WERI-Rb-1 (cell line): ENCODE data around the gene NGF.

Experiments
- DNase-seq: peaks from one replicate; pipeline ENCODE4 v3.0.0-alpha.2; 2020
- H3K27ac ChIP-seq: fragments of 250-450 bp; sonication (Bioruptor Pico); 2 replicates; pipeline ENCODE4 v1.5.1; 2020; ENCODE audit warnings: mild to moderate bottlenecking, moderate library complexity
- H3K27me3 ChIP-seq: fragments of 250-450 bp; sonication (Bioruptor Pico); 2 replicates; pipeline ENCODE4 v1.5.1; 2021; ENCODE audit warnings: mild to moderate bottlenecking, low read depth, moderate library complexity; ENCODE audit not compliant: insufficient read depth, severe bottlenecking
- H3K36me3 ChIP-seq: fragments of 250-450 bp; sonication (Bioruptor Pico); 2 replicates; pipeline ENCODE4 v1.5.1; 2020; ENCODE audit warnings: mild to moderate bottlenecking, moderate library complexity
- H3K4me3 ChIP-seq: 2 replicates; pipeline ENCODE4 v1.5.1; 2011; ENCODE audit warnings: low read depth, mild to moderate bottlenecking, control low read depth, low read length
- H3K9me3 ChIP-seq: fragments of 250-450 bp; sonication (Bioruptor Pico); 2 replicates; pipeline ENCODE4 v1.5.1; 2021; ENCODE audit warnings: mild to moderate bottlenecking, moderate library complexity; ENCODE audit not compliant: severe bottlenecking
- TF ChIP-seq, protein P1 (sequence below): IDR thresholded peaks from 2 replicates; pipeline ENCODE4 v1.5.1; 2011; ENCODE audit warnings: low read depth, mild to moderate bottlenecking, control low read depth, inconsistent platforms, low read length

The NGF gene

DNA sequence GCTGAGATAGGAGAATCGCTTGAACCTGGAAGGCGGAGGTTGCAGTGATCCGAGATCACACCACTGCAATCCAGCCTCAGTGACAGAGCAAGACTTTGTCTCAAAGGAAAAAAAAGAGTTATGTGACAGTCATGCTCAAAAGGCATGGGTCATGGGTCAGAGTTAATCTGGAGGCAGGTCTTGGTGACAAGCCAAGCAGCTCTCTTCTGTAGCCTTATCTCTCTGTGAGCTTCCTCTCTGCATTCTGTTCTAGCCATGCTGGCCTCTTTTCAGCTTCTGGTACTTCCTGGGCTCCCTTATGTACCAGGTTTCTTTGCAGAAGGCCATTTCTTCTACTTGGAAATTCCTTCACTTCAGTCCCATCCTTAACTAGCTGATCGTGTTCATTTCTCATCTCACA, 63.6 kb downstream of the NGF start:
- no peak for DNase-seq
- no peak overlapping the region for H3K4me3 ChIP-seq
- peaks cover 5% of the 10 kb centered on the region for H3K9me3 ChIP-seq
- TF ChIP-seq, protein P1, sequence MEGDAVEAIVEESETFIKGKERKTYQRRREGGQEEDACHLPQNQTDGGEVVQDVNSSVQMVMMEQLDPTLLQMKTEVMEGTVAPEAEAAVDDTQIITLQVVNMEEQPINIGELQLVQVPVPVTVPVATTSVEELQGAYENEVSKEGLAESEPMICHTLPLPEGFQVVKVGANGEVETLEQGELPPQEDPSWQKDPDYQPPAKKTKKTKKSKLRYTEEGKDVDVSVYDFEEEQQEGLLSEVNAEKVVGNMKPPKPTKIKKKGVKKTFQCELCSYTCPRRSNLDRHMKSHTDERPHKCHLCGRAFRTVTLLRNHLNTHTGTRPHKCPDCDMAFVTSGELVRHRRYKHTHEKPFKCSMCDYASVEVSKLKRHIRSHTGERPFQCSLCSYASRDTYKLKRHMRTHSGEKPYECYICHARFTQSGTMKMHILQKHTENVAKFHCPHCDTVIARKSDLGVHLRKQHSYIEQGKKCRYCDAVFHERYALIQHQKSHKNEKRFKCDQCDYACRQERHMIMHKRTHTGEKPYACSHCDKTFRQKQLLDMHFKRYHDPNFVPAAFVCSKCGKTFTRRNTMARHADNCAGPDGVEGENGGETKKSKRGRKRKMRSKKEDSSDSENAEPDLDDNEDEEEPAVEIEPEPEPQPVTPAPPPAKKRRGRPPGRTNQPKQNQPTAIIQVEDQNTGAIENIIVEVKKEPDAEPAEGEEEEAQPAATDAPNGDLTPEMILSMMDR = no peak
- H3K27ac ChIP-seq = no peak overlapping the region
- no peaks in the 10 kb centered on the region for H3K36me3 ChIP-seq
- H3K27me3 ChIP-seq = no peaks in the 10 kb centered on the region

DNA sequence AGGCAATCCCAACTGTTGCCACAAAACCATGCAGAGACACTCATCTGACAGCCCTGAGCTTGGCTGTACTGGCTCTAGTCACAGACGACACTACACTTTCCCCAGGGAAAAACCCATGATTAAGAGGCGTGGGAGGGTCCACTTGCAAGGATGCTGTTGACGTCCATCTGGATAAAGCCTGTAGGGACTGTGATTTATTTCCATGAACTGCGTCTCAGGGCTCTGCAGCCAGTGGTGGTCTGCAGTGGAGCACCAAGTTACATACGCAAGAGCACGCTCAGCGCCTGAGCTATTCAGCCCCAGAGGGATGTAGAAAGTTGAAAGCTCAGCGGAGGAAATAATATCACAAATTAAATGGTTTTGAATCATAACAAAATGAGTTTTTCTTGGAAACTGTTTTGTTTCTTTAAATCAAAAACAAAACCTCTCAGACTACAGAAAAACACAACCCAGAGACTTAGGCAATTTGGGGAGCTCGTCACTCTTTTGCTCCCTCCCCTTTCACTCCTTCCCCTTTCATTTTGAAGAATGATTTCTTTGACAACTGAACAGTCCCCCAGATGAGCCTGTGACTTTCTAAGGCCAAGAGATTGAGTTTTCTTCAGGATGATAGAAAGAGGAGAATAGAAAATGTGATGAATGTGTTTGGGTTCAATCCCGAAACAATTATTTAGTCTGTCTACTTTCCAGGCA, 71.2 kb downstream of the NGF start:
- no peak for DNase-seq
- H3K27me3 ChIP-seq = no peaks in the 10 kb centered on the region
- no peak overlapping the region for H3K27ac ChIP-seq
- no peaks in the 10 kb centered on the region for H3K9me3 ChIP-seq
- no peaks in the 10 kb centered on the region for H3K36me3 ChIP-seq
- H3K4me3 ChIP-seq = no peak overlapping the region
- TF ChIP-seq, protein P1 = no peak

DNA sequence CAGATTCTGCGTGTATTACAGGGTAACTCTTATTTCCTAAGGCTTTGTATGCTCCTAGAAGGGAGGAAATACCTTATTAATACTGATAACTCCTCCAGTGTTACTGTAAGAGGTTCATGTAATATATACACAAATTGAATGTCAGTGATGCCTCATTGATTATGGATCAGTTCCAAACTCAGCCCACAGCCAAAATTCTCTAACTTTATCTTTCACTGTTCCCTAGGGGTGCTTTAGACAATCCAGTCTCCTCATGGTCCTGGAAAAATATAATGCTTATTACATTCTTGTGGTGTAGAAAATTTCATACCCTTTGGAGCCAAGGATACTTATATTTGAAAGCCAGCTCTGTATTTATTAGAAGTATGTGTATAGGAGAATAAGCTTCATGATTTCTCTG, 73.0 kb downstream of the NGF start:
- H3K27me3 ChIP-seq = no peaks in the 10 kb centered on the region
- DNase-seq = no peak
- no peak overlapping the region for H3K27ac ChIP-seq
- no peaks in the 10 kb centered on the region for H3K36me3 ChIP-seq
- no peak overlapping the region for H3K4me3 ChIP-seq
- TF ChIP-seq, protein P1 = no peak
- H3K9me3 ChIP-seq = no peaks in the 10 kb centered on the region

DNA sequence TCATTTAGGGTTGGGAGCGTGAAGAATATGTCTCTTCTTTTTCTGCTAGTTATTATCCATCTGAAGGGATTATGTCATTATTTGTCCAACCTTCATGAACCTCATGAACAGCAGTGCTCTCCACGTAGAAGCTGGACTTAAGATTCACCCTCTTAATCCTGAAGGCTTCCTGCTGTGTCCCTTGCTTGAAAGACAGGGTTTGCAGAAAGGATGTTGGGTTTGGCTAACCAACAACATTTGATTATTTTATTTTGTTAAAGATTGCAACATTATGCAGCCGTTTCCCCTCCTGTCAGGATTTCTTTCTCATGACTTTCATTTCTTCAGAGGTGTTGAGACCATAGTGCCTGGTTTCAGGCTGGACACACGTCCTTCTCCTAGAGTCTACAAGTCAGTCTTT, 75.2 kb downstream of the NGF start:
- Histone ChIP-seq H3K9me3 (peaks cover 9% of the 10 kb centered on the region), H3K27me3 (no peaks in the 10 kb centered on the region)
- TF ChIP-seq, protein P1 = no peak

DNA sequence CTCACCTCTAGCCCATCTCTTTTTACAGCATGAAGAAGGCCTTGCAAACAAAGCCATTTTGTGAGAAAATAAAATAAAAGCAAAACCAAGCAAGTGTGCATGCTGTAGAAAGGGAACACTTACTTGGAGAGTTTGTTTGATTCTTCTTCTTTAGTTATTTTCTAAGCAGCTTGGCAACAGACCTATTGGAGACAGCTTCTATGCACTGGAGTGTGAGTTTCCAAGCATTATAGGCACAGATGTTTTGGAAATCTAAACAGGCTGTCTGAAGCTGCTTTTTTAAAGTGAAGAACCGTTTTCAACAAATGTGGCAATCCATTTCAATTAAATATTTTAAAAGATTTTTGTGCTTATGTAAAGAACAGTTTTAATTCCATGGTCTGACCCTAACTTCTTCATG, 76.6 kb downstream of the NGF start:
- no peaks in the 10 kb centered on the region for H3K27me3 ChIP-seq
- TF ChIP-seq, protein P1 = no peak
- H3K36me3 ChIP-seq = no peaks in the 10 kb centered on the region
- H3K4me3 ChIP-seq = no peak overlapping the region
- H3K9me3 ChIP-seq = peaks cover 10% of the 10 kb centered on the region
- DNase-seq = no peak
- H3K27ac ChIP-seq = no peak overlapping the region

More for the DNA sequence above, 75.2 kb downstream of the NGF start:
- Histone ChIP-seq H3K27ac (no peak overlapping the region), H3K36me3 (no peaks in the 10 kb centered on the region), H3K4me3 (no peak overlapping the region)
- DNase-seq = peak; percentile 28

DNA sequence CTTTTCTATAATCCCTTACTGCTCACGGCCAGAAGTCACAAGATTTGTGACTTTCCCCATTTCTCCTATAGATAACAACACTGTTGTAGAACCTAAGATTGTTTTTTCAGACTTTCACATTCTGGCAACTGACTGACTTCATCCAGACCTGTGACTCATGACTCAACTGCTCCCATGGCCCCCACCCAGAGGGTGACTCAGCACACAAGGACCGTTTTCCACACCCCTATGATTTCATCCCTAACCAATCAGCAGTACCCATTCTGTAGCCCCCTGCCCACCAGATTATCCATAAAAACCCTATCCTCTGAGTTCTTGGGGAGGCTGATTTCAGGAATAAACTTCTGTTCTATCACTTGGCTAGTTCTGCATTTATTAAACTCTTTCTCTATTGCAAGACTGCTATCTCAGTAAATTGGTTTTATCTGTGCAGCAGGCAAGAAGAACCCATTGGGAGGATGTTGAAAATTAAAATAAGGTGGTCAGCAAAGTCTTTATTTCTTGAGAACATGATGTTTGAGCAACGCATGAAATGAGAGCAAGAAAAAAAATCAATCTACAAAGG, 79.7 kb downstream of the NGF start:
- H3K27me3 ChIP-seq = no peaks in the 10 kb centered on the region
- H3K36me3 ChIP-seq = no peaks in the 10 kb centered on the region
- DNase-seq = no peak
- H3K9me3 ChIP-seq = peaks cover 10% of the 10 kb centered on the region
- H3K27ac ChIP-seq = no peak overlapping the region
- TF ChIP-seq, protein P1 = no peak
- no peak overlapping the region for H3K4me3 ChIP-seq
